ENCODE results near the gene NDNF.

NDNF gene

DNA sequence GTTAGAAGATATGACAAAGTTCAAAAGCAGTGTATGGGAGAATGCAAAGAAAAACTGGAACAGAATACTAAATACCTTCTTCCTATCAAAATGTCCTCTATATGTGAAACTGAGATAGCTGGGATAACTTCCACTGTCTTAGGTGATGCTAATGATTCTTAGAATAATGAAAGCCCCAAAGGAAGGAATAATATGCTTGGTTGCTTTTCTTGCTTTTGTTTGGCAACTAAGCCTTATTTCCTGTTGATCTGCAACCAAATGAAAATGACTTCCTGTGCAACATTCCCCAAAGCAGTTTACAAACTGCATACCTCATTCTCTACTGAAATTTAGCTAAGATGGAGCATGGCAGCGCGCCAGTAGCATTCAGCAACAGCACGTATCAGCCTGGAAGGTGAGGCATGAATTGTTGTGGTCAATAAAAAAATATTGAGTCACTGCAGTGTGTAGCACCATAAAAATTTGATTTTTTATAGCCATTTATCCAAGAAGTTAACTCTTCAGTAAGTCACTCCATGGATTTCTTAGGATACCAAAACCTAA lies 18.7 kb downstream of the NDNF start:
- no peak for TF ChIP-seq RAD21 (IDR thresholded peaks at IDR 0.05; ENCODE audit: low read depth)
- TF ChIP-seq FOXM1 (IDR thresholded peaks at IDR 0.05; ENCODE audit: borderline replicate concordance, low read depth), result no peak
- no peak for TF ChIP-seq TCF12 (IDR thresholded peaks at IDR 0.05; ENCODE audit: low read depth)
- no peak for TF ChIP-seq EP300 (IDR thresholded peaks at IDR 0.05; ENCODE audit: borderline replicate concordance)

DNA sequence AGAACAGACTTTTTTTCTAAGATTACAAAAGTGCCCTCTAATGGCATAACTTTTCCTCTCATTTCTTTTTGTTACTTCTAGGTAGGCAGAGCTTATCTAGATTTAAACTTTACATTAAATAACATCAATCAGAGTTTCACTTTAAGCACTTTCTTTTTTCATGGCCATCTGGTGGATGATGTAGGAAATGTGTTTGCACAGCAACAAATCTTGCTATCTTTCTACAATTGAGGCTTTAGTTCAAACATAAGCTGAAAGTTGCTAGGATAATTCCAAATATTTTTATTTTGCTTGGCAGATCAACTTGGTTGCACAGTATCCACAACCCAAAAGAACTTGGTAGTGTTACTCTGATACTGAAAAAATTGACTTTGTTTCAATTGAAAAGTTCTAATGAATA lies 22.0 kb downstream of the NDNF start:
- no peak for TF ChIP-seq NFIC (IDR thresholded peaks at IDR 0.05)
- no peak for TF ChIP-seq ZBTB7A (IDR thresholded peaks at IDR 0.05; ENCODE audit: low read depth)
- no peak for TF ChIP-seq YY1 (IDR thresholded peaks at IDR 0.05; ENCODE audit: low read depth)
- TF ChIP-seq RAD21 (IDR thresholded peaks at IDR 0.05; ENCODE audit: low read depth), result no peak

DNA sequence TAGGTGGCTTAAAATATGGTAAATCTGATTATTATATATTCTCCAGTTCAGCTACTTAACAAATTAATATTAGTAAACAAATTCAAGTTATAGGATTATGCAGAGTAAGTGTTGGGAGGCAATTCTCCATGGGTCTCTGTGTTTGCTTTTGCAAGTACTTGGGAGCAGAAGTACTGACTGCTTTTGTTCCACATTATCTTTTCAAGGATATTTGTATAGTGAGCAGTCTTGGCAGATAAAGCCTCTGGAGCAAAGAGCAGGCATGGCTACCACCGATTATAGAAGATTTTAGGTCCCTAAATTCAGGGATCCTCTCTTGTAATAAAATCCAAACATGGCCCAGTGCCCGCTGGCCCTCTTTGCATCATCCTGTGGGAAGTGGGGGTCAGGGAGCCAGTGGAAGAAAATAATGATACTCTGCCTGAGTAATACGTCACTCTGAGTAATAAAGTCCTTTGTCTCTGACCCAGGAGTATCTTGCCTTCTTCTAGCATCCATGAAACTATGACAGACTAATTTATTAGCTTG lies 23.2 kb downstream of the NDNF start:
- no peak for TF ChIP-seq FOXM1 (IDR thresholded peaks at IDR 0.05; ENCODE audit: borderline replicate concordance, low read depth)
- no peak for TF ChIP-seq CEBPB (IDR thresholded peaks at IDR 0.05)
- TF ChIP-seq TAF1 (IDR thresholded peaks at IDR 0.05; ENCODE audit: low read depth), result no peak
- no peak for TF ChIP-seq NFIC (IDR thresholded peaks at IDR 0.05)
- TF ChIP-seq, protein P1, sequence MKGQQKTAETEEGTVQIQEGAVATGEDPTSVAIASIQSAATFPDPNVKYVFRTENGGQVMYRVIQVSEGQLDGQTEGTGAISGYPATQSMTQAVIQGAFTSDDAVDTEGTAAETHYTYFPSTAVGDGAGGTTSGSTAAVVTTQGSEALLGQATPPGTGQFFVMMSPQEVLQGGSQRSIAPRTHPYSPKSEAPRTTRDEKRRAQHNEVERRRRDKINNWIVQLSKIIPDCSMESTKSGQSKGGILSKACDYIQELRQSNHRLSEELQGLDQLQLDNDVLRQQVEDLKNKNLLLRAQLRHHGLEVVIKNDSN (IDR thresholded peaks at IDR 0.05), result no peak
- no peak for TF ChIP-seq TEAD4 (IDR thresholded peaks at IDR 0.05)
- no peak for TF ChIP-seq EGR1 (IDR thresholded peaks at IDR 0.05)
- no peak for TF ChIP-seq ZBTB7A (IDR thresholded peaks at IDR 0.05; ENCODE audit: low read depth)
- no peak for TF ChIP-seq EP300 (IDR thresholded peaks at IDR 0.05; ENCODE audit: borderline replicate concordance)
- TF ChIP-seq CREB1 (IDR thresholded peaks at IDR 0.05; ENCODE audit: low read depth), result no peak
- no peak for TF ChIP-seq RAD21 (IDR thresholded peaks at IDR 0.05; ENCODE audit: low read depth)

DNA sequence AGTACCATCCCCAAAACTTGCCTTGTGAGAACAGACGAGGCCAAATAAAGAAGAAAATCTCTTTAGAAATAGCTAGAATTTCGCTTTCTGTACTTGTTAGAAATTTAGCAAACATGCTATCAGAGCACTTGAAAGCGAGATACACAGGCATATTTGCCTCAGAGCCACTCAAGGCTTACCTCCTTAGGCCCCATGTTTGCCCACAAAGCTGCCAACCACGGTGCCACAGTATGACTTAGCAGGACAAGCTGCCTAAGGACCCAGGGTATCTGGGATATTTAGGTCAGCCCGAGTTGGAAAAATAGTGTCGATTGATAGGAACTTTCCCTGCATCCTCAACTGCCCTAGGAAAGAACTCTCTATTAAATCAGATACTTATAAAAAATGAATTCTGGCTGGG lies 24.2 kb downstream of the NDNF start:
- TF ChIP-seq, protein P2, sequence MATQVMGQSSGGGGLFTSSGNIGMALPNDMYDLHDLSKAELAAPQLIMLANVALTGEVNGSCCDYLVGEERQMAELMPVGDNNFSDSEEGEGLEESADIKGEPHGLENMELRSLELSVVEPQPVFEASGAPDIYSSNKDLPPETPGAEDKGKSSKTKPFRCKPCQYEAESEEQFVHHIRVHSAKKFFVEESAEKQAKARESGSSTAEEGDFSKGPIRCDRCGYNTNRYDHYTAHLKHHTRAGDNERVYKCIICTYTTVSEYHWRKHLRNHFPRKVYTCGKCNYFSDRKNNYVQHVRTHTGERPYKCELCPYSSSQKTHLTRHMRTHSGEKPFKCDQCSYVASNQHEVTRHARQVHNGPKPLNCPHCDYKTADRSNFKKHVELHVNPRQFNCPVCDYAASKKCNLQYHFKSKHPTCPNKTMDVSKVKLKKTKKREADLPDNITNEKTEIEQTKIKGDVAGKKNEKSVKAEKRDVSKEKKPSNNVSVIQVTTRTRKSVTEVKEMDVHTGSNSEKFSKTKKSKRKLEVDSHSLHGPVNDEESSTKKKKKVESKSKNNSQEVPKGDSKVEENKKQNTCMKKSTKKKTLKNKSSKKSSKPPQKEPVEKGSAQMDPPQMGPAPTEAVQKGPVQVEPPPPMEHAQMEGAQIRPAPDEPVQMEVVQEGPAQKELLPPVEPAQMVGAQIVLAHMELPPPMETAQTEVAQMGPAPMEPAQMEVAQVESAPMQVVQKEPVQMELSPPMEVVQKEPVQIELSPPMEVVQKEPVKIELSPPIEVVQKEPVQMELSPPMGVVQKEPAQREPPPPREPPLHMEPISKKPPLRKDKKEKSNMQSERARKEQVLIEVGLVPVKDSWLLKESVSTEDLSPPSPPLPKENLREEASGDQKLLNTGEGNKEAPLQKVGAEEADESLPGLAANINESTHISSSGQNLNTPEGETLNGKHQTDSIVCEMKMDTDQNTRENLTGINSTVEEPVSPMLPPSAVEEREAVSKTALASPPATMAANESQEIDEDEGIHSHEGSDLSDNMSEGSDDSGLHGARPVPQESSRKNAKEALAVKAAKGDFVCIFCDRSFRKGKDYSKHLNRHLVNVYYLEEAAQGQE (IDR thresholded peaks at IDR 0.05; ENCODE audit: low read depth), result no peak
- TF ChIP-seq EP300 (IDR thresholded peaks at IDR 0.05; ENCODE audit: borderline replicate concordance) (no peak), FOXM1 (IDR thresholded peaks at IDR 0.05; ENCODE audit: borderline replicate concordance, low read depth) (no peak), YY1 (IDR thresholded peaks at IDR 0.05; ENCODE audit: low read depth) (no peak), TEAD4 (IDR thresholded peaks at IDR 0.05) (no peak), NFIC (IDR thresholded peaks at IDR 0.05) (no peak), TAF1 (IDR thresholded peaks at IDR 0.05; ENCODE audit: low read depth) (no peak), CEBPB (IDR thresholded peaks at IDR 0.05) (no peak), ZBTB7A (IDR thresholded peaks at IDR 0.05; ENCODE audit: low read depth) (no peak), TCF12 (IDR thresholded peaks at IDR 0.05; ENCODE audit: low read depth) (no peak), EGR1 (IDR thresholded peaks at IDR 0.05) (no peak), RAD21 (IDR thresholded peaks at IDR 0.05; ENCODE audit: low read depth) (no peak), CREB1 (IDR thresholded peaks at IDR 0.05; ENCODE audit: low read depth) (no peak)
- TF ChIP-seq, protein P1 (IDR thresholded peaks at IDR 0.05), result no peak
- TF ChIP-seq, protein P3, sequence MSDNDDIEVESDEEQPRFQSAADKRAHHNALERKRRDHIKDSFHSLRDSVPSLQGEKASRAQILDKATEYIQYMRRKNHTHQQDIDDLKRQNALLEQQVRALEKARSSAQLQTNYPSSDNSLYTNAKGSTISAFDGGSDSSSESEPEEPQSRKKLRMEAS (IDR thresholded peaks at IDR 0.05), result no peak

DNA sequence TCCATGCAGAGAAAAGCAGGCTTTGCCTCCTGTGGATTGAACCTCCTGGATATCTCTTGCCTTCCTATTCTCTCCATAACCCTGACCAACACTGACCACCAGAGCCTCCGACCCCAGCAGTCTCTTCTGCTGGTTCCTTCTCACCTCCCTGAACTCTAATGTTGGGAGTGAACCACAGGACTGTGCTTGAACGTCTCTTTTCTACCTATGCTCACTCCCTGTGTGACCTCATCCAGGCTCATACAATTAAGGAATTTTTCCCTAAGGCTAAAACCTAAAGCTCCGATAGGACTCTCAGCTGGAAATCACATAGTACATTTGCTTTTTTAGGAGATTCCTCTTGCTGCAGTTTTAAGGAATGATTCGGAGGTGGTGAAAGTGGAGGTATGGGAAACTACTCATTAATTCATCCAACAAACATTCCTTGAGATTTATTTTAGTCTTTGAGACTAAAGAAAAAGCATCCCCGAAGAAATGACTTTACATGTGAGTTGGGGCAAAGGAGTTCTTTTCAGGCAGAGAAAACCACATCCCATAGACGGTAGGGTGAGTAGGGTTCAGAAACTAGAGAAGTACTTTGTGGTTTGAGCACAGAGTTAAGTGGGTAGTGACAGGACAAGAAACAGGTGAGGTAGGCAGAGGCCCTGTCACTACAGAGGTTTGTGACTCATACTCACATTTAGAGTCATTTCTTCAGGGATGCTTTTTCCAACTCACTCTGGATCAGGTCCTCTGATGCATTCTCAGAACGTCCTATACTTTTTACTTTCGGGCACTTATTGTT lies 30.8 kb downstream of the NDNF start:
- TF ChIP-seq, protein P1 (IDR thresholded peaks at IDR 0.05), result no peak
- TF ChIP-seq CREB1 (IDR thresholded peaks at IDR 0.05; ENCODE audit: low read depth), result no peak
- no peak for TF ChIP-seq YY1 (IDR thresholded peaks at IDR 0.05; ENCODE audit: low read depth)
- no peak for TF ChIP-seq EGR1 (IDR thresholded peaks at IDR 0.05)
- no peak for TF ChIP-seq ZBTB7A (IDR thresholded peaks at IDR 0.05; ENCODE audit: low read depth)
- TF ChIP-seq TAF1 (IDR thresholded peaks at IDR 0.05; ENCODE audit: low read depth), result no peak
- TF ChIP-seq RAD21 (IDR thresholded peaks at IDR 0.05; ENCODE audit: low read depth), result no peak
- TF ChIP-seq TCF12 (IDR thresholded peaks at IDR 0.05; ENCODE audit: low read depth), result no peak
- no peak for TF ChIP-seq NFIC (IDR thresholded peaks at IDR 0.05)
- TF ChIP-seq EP300 (IDR thresholded peaks at IDR 0.05; ENCODE audit: borderline replicate concordance), result no peak
- no peak for TF ChIP-seq CEBPB (IDR thresholded peaks at IDR 0.05)

DNA sequence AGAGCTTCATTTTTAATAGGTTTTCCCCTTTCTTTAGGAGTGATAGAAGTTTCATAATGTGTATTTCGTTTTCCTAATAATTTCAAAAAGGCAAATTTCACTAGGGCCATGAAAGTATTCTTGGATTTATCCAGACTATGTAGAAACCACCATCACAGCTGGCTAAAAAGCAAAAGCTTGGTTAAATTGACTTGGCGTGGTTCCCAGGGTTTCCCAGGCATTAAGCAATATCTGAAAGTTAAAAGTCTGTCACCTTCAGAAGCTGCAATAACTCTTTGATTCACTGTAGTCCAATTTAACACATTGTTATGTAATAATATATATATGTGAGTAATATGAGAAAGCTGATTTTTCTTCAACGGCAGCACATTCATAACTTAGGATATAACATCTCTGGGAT lies 38.3 kb downstream of the NDNF start:
- TF ChIP-seq TCF12 (IDR thresholded peaks at IDR 0.05; ENCODE audit: low read depth) (no peak), CEBPB (IDR thresholded peaks at IDR 0.05) (peak; percentile 70; the same call in 1 of the 2 replicates)

DNA sequence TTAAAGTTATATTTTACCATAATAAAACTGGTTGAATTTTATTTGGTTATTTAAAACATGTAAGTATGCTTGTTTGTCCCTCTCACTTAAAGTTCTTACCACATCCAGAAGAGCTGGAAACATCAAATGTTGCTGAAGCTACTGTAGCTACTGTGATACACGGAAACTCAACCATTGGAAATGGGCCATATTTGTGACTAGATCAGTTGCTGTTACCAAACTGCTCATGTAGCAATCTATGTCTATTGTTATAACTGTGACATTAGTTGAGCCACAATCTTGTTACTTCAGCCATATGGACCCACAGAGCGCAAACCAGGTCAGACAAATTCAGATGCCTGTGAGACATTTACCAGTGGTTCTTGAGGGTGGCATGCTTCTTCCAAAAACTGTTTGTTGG lies 41.6 kb downstream of the NDNF start:
- no peak for TF ChIP-seq TAF1 (IDR thresholded peaks at IDR 0.05; ENCODE audit: low read depth)
- no peak for TF ChIP-seq TCF12 (IDR thresholded peaks at IDR 0.05; ENCODE audit: low read depth)
- no peak for TF ChIP-seq YY1 (IDR thresholded peaks at IDR 0.05; ENCODE audit: low read depth)
- TF ChIP-seq, protein P1 (IDR thresholded peaks at IDR 0.05), result no peak
- no peak for TF ChIP-seq RAD21 (IDR thresholded peaks at IDR 0.05; ENCODE audit: low read depth)
- no peak for TF ChIP-seq NFIC (IDR thresholded peaks at IDR 0.05)
- TF ChIP-seq ZBTB7A (IDR thresholded peaks at IDR 0.05; ENCODE audit: low read depth), result no peak
- TF ChIP-seq CREB1 (IDR thresholded peaks at IDR 0.05; ENCODE audit: low read depth), result no peak
- TF ChIP-seq, protein P3 (IDR thresholded peaks at IDR 0.05), result no peak
- no peak for TF ChIP-seq TEAD4 (IDR thresholded peaks at IDR 0.05)
- TF ChIP-seq, protein P2 (IDR thresholded peaks at IDR 0.05; ENCODE audit: low read depth), result no peak
- TF ChIP-seq EP300 (IDR thresholded peaks at IDR 0.05; ENCODE audit: borderline replicate concordance), result no peak
- TF ChIP-seq CEBPB (IDR thresholded peaks at IDR 0.05), result no peak
- no peak for TF ChIP-seq EGR1 (IDR thresholded peaks at IDR 0.05)
- no peak for TF ChIP-seq FOXM1 (IDR thresholded peaks at IDR 0.05; ENCODE audit: borderline replicate concordance, low read depth)
